NCI-H446 treated with DMSO at 0.1 percent for 48 hours (cell line): ENCODE measurements around the gene SLC47A1.
"Not testable (repeated sequence)": the region's sequence is repeated elsewhere in the genome, so short reads cannot be mapped to it uniquely, and the experiment has no call there.

Experiments
- DNase-seq: peaks from one replicate; lab custom pipeline; 2025; lab: John Stamatoyannopoulos, UW

Gene SLC47A1

GRCh38 chr17:19533718-19534561 is at the start of gene SLC47A1:
TSS of gene SLC47A1 (plus strand) at chr17:19533854. CDS start at chr17:19533940, 86 bp downstream.
- no peak for DNase-seq

DNA sequence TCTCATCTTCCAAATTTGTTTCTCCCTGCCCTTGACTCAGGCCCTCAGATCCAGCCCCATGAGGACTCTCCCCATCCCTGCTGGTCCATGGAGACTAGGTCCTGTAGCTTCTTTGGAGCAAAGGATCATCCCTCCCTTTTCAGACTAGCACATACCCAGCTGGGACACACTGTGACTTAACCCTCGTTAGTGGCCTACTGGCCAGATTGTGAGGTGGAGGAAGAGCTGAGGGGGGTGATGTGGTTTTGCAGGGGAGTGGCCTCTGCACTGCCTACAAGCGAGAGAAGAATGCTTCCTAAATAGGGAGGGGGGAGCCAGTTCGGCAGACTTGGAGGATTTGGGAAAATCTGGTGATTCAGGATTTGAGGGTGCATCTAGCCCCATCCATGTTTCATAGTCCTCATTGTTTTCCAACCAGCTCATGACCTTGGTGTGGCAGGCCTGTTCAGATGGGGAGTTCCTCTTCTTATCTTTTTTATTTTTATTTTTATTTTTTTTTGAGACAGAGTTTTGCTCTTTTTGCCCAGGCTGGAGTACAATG is 47.8 kb upstream of the SLC47A1 start:
- no peak for DNase-seq

GRCh38 chr17:19486351-19487023 is 47.2 kb upstream of the SLC47A1 start:
- DNase-seq: no peak

DNA sequence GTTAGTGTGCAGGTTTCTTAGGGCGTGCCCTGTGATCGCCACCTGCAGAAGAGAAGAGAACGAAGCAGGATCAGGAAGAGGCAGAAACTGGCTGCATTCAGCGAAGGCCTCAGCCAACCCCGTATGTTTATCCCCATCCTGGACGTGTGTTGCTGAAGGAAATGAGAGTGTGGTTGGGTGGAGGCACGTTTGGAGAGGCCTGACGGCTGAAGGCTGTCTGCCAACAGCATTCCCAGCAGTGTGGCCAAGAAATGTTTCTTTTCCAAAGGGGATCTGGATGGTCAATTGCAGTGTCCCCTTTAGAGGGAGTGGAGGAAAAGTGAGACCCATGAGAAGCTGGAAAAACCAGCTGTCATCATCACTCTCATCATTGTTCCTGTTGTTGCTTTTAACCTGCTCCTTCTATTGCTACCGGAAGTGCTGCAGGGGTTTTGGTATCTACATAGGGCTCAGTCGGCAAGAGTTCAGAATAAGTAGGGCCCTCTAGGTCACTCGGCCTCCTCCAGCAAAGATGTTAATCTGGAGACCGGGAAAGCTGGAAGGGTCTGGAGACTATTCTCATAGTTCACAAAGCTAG is 46.5 kb upstream of the SLC47A1 start:
- DNase-seq: no peak

GRCh38 chr17:19492141-19492540 is 41.5 kb upstream of the SLC47A1 start:
- DNase-seq: no peak

GRCh38 chr17:19494961-19495806 is 38.5 kb upstream of the SLC47A1 start:
- DNase-seq: no peak

DNA sequence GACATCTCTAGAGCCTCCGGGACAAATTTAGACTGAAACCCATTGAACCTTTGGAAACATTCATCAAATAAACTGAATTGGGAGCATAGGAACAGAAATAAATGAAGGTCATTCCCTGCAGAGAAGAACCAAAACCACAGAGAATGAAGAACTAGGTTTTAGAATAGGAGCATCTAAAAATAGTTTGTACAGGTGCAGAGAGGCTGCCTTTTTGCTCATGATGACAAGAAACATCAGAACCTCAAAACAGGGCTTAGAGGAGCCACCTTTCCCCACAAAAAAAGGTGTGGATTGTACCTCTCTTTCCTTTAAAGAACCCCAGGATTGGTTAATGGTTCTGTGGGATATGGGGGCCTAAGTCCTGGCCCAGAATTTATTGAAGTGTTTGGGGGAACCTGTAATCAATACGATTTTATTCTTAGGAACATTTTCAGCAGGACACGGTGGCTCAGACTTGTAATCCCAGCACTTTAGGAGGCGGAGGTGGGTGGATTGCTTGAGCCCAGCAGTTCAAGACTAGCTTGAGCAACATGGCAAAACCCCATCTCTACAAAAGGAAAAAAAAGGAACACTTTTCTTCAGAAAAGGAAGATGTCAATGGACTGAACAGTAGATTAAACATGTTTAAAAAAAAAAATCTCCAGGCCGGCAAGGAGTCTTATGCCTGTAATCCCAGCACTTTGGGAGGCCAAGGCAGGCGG is 37.7 kb upstream of the SLC47A1 start:
- no peak for DNase-seq

DNA sequence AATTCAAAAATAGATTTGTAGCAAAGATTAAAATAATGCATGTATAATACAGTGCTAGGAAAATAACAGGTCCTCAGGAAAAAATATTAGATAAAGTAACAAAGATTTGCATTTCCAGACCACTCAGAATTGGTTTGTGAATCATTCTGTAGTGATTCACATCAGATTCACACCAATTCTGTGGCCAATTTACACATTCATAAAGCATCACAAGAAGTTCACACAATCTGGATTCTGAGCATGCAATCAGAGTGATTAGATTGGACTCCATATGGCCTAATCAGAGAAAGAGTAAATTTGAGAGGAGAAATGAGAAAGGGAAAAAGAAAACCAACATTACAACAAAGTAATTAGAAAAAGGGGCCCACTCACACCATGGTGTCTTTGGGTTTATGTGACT is 36.0 kb upstream of the SLC47A1 start:
- DNase-seq: no peak

DNA sequence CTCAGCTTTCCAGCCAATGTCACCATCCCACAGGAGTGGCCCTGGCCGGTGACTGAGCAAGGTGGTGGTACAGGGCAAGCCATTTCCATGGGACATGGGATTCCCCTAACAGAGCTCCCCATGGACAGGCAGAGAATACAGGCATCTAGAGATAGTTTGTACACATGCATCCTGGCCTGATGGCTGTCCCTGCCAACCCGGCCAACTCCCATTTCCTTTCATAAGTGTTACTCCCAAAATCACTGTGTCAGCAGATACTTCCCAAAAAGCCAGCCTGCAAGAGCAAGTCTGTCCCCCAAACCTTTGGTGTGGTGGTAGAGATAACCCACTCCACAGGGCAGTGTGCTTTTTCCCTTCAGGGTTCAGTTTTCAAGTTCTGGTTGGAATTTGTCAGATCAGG is 32.4 kb upstream of the SLC47A1 start:
- no peak for DNase-seq

GRCh38 chr17:19502517-19502916 is 31.1 kb upstream of the SLC47A1 start:
- DNase-seq: no peak

DNA sequence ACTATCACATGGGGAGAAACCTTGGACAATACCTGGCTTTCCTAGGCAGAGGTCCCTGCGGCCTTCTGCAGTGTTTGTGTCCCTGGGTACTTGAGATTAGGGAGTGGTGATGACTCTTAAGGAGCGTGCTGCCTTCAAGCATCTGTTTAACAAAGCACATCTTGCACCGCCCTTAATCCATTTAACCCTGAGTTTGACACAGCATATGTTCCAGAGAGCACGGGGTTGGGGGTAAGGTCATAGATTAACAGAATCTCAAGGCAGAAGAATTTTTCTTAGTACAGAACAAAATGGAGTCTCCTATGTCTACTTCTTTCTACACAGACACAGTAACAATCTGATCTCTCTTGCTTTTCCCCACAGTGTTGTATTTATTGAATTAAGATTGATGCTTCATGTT is 28.1 kb upstream of the SLC47A1 start:
- not testable (repeated sequence) for DNase-seq

DNA sequence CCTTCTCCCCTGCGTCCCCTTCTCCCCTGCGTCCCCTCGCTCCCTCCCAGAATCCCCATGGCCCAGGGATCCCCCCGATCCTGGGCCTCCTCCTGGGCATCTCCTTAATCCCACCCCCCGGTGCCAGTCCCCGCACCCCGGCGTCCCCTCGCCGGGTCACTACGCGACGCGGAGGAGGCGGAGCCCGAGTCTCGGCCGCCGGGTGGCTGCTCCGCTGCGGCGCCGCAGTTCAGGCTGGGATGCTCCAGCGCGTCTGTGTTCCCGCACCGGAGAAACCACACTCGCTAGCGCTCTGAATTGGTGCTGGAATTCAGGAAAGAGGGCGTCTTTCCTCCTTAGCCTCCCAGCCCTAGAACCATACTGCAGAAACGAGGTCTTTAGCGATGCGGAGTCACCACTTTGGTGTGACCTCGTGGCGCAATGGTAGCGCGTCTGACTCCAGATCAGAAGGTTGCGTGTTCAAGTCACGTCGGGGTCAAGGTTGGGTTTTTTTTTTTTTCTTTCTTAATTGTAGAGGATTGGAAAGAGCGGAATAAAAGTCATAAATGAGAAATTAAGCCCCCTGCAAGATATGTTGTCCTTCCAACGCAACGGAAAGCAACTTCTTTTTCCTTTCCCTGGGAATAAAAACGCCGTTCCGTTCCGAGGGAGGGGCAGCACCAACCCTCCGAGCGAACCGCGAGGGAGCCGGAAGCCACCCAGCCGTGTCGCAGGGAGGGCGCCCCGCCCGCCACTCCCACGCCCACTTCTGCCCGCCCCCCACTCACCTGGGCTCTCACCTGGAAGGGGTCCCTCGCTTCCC is 25.7 kb upstream of the SLC47A1 start:
- DNase-seq: peak; percentile 71

DNA sequence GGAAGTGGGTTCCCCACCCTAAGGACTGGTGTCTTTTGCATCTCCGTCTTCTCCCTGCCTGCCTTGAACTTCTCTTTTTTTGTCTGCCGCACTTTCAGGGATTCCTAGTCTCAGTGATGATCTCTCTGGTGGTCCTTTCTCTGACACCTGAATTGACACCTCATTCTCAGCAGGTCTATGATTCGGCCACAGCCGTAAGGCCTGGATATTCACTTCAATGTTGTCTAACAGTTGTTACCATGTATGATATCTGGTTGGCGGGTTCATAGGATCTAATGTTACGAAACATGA is 25.1 kb upstream of the SLC47A1 start:
- no peak for DNase-seq

DNA sequence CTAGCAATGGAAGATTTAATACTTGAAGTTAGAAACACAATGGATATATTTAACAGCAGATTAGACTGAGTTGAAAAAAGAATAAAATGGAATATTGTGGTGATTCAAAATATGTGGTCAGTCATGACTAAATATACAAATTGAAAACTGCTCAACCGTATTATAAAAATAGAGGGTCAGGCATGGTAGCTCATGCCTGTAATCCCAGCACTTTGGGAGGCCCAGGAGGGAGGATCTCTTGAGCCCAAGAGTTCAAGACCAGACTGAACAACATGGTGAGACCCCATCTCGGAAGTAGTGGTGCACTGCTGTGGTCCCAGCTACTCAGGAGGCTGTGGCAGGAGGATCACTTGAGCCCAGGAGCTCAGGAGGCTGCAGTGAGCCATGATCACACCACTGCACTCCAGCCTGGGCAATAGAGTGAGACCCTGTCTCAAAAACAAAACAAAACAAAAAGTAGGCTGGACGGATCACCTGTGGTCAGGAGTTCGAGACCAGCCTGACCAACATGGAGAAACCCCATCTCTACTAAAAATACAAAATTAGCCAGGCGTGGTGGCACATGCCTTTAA is 24.3 kb upstream of the SLC47A1 start:
- not testable (repeated sequence) for DNase-seq

- DNase-seq: no peak
Observed at GRCh38 chr17:19510903-19511302, 22.8 kb upstream of the SLC47A1 start.

GRCh38 chr17:19513897-19514488 is 19.7 kb upstream of the SLC47A1 start:
- peak; percentile 47 for DNase-seq

- no peak for DNase-seq
Observed at GRCh38 chr17:19517699-19518098, 16.0 kb upstream of the SLC47A1 start.

GRCh38 chr17:19519388-19520291 is 14.0 kb upstream of the SLC47A1 start:
- not testable (repeated sequence) for DNase-seq

DNA sequence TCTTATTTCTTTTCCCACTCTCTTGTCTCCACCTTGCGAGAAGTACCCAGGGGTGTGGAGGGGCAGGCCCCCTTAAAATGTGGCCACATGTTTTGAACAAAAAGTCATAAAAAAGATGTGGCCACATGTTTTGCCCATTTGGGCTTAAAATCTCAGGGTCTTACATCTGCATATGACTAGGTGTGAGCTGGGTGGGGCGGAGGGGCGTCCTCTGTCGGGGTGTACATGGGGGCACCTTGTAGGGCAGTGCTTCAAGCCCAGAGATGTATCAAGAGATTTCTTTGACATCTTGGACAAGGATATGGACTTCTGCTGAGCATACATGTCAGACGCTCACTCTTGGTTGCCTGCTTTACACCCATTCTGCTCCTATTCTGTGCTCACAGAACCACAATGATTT is 13.0 kb upstream of the SLC47A1 start:
- DNase-seq: no peak
